HG03103 (cell line): ENCODE data around the gene PAQR4.
"Not testable (repeated sequence)": the region's sequence is repeated elsewhere in the genome, so short reads cannot be mapped to it uniquely, and the experiment has no call there.

Experiments used
- ATAC-seq: cut with Tn5 transposase; IDR thresholded peaks from one replicate; pipeline ENCODE4 v1.9.1; 2021; ENCODE audit warnings: low read depth; ENCODE audit not compliant: unreplicated experiment

Gene PAQR4

DNA sequence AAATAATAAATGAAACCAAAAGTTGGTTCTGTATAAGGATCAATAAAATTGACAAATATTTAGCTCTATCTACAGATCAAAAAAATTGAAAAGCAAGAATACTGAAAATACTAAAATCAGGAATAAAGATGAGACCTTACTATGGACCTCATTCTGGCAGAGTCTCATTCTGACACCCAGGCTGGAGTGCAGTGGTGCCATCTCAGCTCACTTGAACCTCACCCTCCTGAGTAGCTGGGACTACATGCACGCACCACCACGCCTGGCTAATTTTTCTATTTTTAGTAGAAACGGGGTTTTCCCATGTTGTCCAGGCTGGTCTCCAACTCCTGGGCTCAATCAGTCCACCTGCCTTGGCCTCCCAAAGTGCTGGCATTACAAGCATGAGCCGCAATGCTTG, 27.1 kb upstream of the PAQR4 start:
- ATAC-seq = no peak

DNA sequence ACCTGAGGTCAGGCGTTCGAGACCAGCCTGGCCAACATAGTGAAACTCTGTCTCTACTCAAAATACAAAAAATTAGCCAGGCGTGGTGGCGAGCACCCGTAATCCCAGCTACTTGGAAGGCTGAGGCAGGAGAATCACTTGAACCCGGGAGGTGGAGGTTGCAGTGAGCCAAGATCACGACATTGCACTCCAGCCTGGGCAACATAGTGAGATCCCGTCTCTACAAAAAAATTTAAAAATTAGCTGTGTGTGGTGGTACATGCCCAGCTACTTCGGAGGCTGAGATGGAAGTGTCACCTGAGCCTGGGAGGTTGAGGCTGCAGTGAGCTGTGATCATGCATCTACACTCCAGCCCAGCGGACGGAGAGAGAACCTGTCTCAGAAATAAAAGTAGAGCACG, 25.4 kb upstream of the PAQR4 start:
- ATAC-seq = not testable (repeated sequence)

DNA sequence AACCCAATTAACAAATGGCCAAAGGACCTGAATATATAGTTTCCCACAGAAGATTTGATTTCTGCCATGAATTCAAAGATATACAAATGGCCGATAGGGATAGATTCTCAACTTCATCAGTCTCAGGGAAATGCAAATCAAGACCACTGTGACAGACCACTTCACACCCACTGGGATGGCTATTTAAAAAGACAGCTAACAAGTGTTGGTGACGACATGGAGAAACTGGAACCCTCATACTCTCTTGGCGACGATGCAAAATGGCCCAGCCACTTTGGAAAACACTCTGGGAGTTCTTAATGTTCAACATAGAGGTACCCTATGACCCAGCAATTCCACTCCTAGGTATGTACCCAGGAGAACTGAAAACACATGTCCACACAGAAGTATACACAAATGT, 22.5 kb upstream of the PAQR4 start:
- no peak for ATAC-seq

DNA sequence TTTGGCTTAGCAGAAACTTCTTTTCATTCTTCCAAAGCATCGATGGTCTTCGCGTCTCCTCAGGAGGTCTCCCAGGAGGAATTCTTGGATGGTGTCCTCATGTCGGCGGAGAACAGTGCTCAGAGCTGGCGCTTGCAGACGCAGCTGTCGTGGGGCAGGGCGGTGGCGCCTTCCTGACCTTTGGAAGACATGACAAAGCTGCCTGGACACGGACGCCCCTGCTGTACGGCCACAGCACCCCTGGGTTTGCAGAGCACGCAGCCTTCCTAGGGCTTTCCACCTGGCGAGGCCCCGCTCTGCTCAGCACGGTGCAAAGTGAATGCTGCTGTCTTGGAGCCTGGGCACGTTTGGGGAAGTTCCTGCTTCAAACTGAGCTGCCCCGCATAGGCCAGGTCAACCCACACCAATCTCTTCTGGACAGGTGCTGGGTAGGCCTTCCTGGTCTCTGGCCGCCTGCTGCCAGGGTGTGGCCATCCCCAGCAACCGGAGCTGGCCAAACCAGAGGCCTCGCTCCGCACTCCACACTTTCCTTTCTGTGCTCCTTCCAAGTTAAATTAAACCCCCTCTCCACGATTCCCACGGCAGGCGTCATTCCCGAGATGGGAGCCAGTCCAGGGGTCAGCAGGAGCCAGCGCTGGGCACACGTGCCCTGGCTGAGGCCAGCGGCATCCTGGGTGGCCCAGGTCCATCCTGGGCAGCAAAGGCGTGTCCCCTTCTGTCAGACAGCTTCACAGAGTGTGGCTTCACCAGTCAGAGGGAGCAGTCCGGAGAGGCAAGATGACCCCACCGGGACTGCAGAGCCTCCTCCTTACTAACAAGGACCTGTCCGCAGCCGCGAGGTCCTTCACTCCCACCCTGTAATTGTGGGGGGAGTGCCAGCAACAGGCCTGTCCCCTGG, 20.1 kb upstream of the PAQR4 start:
- ATAC-seq = no peak

DNA sequence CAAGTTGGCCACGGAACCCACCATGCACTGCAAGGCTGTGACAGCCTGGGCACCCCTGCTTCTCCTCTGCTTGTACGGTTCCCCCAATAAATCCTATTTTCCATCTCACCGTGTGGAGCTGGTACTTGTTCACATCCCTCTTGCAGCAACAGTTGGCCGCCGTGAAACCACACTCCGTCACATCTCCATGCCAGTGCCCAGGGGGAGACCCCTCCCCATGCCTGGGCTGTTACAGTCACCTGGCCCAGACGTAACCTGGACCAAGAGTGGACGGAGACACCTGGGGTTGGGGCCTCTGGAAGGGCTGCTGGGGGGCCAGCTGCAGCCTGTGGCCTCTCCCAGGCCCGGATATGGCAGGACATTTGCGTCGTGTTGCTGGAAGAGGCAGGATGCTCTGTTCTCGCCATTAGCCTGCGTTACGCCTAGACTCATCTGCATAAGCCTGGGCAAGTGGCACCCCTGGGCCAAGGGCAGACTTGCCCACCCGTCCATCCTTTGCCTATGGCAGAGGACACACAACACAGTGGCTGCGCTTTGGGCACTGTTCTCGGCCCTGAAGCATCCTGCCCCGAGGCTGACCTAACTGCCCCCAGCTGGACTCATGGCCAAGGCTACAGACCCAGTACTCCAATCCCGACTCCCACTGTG, 19.3 kb upstream of the PAQR4 start:
- no peak for ATAC-seq

DNA sequence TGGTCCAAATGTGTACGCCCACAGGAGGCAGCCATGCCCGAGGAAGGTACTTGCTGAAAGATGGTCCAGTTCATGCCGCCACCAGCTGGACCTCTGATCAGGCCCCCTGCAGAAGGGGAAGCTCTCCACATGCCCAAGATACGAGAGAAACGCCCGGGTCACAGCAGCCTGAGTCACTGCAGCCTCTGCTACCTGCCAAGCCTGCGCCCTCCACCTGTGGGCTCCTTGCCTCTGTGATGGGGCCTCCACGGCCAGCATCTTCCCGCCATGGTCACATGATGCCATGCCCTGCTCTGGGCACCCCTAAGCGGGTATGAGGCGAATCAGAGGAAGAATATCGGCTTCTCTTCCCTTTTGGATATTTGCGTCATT, 18.8 kb upstream of the PAQR4 start:
- ATAC-seq = no peak

DNA sequence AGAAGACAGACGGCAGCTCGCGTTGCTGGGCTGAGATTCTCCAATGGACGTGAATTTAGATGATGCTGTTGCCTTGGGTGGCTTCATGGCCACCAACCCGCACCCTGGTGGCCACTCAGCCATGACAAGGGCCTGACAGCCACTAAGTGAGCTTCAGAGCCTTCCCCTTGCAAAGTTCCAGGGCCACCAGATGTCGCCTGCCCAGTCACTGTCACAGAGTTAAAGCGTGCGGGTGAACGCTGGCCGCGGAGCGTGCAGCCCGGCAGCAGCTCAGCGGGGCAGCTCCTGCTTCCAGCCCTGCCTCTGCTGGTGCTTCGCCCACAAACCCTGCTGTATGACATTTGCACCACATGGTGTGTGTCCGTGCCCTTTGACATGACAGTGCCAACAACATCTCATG, 18.4 kb upstream of the PAQR4 start:
- no peak for ATAC-seq

DNA sequence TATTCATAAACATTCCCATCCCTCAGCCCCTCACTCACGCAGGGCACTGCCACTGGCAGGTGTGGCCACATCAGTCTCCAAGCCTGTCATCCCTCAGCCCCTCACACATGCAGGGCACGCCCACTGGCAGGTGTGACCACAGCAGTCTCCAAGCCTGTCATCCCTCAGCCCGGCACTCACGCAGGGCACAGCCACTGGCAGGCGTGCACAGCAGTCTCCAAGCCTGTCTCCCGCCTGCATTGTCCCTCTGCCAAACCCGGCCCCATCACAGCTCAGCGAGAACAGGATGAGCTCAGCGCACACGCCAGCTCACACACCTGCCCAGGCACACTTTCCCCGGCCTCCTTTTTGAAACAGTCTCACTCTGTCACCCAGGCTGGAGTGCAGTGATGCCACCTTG, 16.5 kb upstream of the PAQR4 start:
- no peak for ATAC-seq

DNA sequence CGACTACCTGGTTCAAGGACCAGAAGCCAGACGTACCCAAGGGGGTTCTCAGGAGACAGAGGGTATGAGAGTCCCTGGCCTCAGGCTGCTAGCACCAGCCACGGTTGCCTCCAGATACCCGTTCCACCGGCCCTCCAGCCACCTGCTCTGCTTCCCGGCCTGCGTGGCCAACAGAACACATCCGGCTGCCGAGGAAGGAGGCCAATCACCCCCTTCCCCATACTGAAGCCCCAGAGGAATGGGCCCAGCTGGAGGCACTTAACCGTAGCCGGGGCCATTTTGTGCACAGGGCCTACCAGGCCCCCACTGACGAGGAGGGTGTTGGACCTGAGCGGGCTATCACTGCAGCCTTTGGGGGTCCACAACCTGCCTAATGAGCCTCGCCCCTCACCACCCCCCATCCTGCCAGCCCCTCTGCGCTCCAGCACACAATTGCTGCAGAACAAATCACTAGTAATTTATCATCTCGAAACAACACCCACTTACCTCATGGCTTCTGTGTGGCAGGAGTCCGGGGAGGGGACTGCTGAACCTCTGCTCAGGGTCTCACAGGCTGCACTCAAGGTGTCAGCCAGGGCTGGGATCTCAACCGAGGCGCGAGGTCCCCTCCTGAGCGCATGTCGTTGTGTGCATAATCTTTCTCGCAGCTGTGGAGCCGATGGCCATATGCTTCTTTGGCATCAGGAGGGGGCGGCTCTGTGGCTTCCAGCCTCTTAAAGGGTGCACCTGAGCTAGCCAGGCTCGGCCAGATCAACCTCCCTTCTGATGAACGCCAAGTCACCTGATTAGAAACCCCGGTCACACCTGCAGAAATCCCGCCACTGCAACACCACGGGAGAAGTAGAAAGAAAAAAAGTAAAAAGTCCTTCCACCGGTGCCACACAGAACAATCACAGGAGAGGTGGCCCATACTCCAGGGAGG, 15.2 kb upstream of the PAQR4 start:
- no peak for ATAC-seq

DNA sequence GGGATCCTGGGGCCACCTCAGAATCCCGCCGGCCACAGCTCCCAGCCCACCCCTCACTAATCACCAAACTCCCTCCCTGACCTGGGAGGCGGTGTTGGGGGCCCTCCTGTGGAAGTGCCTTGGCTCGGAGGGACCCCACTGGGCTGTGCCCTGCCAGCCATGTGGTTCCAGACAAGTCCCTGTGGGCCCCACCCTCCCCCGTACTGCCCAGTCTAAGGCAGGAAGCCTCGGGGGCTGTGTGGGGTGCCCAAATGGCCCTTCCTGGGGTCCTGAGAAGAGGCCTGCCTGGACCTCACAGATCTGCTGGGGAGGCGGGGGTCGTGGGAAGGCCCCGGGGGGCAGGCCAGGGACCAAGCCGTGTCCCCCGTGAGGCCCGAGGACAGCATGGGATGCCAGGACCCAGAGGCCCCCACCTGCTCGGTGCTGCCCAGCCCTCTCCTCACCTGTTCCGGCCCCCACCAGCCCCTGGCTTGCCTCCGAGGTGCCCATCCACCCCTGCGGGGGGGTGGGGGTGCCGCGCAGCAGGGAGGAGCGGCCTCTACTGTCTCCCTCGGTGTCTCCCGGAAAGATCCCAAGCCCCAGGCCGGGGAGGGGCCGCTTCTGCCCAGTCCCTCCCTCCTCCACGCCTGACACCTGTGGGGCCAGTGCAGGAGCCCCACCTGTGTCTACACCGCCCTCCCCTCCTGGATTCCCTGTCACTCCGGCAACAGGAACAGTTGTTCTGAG, 14.3 kb upstream of the PAQR4 start:
- no peak for ATAC-seq

DNA sequence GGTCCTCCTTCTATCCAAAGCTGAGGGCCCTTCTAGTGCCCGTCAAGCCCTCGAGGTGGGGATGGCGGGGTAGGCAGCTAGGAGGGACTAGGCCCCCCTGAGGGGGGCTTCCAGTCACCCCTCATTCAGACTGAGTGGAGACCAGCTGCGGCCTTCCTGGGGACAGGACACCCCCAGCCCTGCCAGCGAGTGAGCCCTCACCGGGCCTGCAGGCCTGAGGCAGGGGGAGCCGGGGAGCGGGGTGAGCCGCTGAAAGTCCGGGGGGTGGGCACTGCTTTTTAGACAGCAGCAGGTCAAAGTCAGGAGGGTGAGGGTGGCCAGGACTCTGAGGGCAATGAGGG, 13.7 kb upstream of the PAQR4 start:
- no peak for ATAC-seq

DNA sequence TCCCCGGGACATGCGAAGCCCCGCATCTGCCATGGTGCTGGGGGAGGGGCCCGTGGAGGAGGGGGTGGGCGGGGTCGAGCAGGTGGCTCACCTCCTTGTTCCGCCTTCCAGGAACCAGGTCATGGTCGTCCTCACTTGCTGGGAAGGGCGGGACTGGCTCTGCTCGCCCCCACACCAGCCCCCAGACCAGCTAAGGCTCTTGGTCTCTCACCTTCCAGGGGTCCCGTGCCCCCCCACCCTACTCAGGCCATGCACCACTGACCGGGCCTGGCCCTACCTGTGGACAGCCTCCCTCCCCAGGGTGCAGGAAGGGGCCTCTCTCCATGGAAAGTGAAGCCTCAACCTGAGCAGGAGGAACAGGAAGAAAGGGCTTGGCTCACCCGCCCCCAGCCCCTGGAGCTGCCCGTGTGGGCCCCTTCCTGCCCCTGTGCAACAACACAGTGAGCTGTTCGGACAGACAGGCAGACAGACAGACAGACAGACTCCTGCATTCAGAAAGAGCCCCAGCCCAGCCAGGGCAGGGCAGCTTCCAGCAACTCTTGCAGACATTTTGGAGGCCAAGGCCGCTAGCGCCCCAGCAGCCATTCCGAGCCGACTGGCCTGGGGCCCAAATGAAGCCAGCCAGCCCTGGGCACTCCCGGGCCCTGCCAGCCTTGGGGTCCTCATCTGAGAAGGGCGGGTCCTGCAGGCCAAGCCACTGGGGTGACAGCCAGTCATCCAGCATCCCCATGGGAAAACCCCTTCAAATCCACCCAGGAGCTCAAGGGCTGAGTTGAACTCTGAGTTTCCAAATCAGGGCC, 13.2 kb upstream of the PAQR4 start:
- no peak for ATAC-seq

DNA sequence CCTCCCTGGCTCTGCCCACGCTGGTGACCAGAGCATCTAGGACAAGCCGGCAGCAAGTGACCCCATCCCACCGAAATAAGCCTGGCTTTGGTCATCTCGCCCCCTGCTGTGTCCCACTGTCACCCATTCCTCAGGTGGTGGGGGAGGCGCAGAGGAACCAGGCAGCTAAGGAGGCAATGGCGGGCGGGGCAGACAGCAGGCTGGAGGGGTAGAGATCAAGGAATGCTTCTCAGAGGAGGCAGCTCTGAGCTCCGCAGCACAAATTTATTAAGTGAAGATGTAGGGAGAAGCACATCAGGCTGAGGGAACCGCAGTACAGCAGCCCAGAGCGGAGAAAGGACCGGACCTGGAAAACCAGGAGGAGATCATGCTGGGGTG, 12.6 kb upstream of the PAQR4 start:
- ATAC-seq = no peak

DNA sequence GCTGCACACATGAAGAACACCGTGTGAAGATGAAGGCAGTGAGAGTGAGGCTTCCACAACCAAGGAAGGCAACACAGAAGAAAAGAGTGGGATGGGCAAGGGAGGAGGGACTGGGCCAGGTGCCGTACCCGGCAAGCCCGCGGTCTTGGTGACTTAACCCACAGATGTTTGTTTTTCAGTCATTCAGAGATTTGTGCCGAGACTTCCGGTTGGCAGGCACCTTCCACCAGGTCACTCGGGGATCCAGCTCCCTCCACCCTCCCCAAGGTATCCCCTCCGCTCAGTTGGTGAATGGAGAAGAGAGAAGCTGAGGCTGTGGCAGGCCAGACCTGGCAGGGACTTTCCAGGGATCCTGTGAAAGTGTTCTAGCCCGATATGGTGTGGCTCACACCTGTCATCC, 9.9 kb upstream of the PAQR4 start:
- ATAC-seq = no peak

DNA sequence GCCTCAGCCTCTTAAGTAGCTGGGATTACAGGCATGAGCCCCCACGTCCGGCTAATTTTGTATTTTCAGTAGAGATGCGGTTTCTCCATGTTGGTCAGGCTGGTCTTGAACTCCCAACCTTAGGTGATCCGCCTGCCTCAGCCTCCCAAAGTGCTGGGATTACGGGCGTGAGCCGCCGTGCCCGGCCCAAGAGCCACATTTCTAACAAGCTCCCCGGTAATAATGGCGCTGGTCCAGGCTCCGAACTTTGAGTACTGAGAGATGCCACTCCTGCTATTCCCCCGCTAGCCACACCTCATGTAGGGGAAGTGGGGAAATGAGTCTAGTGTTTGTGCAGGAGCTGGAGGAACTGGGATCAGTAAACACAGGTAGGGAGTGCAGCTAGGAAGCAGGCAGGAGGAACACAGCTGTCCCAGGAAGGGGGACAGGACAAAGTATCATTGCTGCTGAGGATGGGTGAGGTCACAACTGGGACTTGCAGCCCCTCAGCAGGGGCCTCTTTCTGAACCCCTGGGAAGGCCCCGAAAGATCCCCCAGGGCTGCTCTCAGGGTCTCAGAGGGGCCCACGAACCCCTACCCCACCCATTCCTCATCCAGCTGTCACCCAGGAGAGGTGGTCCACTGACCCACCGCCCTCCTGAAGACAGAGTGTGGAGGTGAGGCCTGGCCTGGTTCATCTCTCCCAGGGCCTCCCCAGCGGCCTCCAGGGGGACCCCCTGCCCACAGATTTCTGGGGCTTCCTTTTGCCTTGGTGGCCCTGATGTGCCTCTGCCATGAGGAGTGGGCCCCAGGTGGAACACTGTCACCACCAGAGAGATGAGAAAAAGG, 8.8 kb upstream of the PAQR4 start:
- no peak for ATAC-seq

DNA sequence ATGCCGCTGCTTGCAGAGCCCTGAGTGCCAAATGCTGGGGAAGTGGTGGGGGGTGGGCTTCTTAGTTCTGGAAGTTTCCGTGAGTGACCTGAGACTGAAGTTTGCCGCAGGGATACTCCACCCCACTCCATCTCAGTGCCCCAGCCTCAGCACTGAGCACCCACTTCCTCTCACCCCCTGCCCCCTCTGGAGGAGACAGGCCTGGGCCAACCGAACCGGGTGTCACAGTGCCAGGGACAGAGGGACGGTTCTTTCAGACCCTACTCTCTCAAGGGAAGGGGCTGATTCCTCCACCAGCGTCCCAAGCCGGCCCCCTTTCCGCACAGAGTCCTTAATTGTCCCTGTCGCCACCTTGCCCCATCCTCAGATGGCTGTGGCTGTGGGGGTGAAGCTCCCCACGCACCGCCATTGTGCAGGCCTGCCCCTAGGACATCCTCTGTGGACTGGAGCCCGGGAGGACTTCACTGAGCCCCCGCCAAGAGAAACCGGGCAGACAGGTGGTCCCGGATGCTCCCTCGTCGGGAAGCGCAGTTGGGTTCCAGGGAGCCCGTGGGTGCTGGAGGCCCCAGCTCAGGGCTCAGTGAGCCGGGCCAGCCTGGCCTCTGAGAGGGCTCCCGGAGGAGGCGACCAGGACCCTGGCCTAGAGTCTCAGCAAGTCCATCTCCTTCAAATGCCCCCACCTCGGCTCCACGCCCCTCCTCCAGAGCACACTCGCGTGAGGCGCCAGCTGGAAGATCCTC, 6.6 kb upstream of the PAQR4 start:
- ATAC-seq = no peak

DNA sequence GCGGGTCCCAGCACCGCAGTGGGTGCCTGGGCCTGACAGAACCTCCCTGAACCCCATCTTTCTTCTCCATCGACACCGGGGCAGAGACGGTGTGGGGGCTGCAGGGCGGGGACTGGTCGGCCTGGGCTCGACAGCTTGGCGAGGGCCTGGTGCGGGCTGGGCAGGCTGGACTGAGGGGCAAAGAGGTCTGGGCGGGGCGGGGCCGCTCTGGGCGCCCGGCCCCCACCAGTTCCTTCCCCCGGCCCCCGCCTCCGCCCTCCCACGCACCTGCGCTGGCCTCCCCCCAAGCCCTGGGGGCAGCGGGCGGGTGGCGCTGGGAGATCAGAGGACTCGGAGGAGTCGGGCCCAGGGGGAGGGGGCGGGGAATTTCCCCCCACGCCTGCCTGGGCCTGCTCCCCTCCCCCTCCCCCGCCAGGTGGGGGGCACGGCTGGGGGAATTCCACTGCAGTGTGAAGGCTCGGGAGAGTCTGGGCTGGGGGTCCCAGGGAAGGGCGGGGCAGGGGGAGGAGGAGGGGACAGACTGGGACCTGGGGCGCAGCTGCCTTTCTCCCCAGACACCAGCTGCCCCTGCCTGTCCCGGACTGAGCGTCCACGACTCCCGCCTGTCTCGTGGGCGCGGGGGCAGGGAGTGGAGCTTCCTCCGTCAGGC, 6.0 kb upstream of the PAQR4 start:
- ATAC-seq = no peak
